C4-2B (cell line): ENCODE results near the gene ST6GALNAC3.

Experiments
- H3K27ac ChIP-seq: fragments of 450-650 bp; 2 replicates; pipeline ENCODE4 v1.5.1; 2017
- CTCF ChIP-seq: fragments of 450-650 bp; conservative IDR thresholded peaks from 2 replicates; pipeline ENCODE4 v1.5.1; 2017; ENCODE audit warnings: mild to moderate bottlenecking
- ZFX ChIP-seq: fragments of 450-650 bp; IDR thresholded peaks from 2 replicates; pipeline ENCODE4 v1.6.1; 2017

The ST6GALNAC3 gene

GRCh38 chr1:76075188-76075489, 593 bp downstream of the ST6GALNAC3 start:
- no peak for TF ChIP-seq CTCF
- no peak for TF ChIP-seq ZFX
- H3K27ac ChIP-seq = no peak overlapping the region

DNA sequence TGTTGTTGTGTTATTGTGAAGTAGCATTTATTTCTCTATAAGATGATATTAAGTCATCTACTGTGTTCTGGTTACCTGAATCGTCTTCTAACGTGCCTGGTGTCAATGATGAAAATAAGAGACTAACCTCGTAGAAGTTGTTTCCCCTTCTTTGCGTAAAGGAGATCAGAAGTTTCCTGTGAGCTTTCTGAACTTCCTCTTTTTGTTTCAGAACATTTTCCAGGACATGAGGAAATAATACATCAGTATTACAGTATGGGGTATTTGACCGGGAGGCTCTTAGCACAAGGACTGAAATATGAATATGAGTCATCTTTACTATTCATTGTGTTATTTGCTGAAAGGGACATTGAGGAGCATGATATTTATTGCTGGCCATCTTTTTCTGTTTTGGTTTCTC, 1.3 kb downstream of the ST6GALNAC3 start:
- no peak overlapping the region for H3K27ac ChIP-seq
- no peak for TF ChIP-seq ZFX
- TF ChIP-seq CTCF = no peak

DNA sequence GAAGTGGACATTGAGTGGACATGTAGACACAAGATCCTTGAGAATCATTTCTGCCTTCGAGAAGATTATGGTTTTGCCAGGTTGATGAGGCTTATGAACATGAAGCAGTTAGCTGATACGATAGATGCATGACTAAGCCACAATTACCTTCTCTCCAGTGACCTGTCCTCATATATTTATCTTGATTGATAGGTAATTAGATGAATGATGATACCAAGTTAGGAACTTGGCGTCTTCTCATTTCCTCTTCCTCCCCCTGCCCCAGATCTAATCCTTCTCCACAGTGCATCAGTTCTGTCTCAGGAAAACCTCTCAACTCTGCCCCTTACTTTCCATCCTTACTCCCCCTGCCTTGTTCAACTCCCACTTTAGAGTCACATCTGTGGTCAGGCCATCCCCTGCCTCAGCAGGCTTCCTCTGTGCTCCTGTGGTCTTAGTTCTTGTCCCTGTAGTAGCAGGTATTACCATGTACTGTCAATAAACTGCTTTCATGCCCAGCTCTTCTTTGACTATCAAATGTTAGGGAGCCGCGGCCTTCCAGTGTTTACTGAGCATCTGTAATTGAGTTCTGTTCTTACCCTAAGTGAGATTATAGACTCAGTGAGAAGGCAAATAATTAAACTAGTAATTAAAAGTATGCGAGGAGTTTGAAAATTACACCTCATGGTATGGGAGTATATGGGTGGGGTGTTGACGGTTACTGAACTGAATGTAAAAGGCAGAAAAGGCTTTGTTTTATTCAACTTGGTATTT, 5.1 kb downstream of the ST6GALNAC3 start:
- TF ChIP-seq CTCF (no peak), ZFX (no peak)
- no peak overlapping the region for H3K27ac ChIP-seq

- H3K27ac ChIP-seq = no peak overlapping the region
- TF ChIP-seq CTCF = no peak
- TF ChIP-seq ZFX = no peak
These were observed 6.1 kb downstream of the ST6GALNAC3 start for GRCh38 chr1:76080552-76081079.

- TF ChIP-seq ZFX (no peak), CTCF (no peak)
- H3K27ac ChIP-seq = no peak overlapping the region
These were observed 7.5 kb downstream of the ST6GALNAC3 start for GRCh38 chr1:76082062-76082461.

DNA sequence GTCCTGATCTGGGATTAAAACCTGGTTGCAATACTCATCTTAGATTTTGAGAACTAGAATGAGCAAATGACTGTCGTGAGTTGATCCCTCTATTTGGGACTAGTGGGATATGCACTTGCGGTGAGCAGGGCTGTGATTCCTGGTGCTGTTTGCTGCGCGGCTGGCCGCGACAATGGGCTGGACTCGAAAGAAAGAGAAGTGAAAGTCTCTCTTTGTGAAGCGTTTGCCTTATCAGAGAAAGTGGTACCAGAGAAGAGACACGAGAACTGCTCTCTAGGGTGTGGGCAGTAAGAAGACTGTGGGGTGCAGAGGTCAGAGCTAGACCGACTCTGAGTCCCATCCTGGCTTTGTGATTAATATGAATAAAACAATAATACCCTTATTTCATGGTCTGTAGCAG, 8.6 kb downstream of the ST6GALNAC3 start:
- H3K27ac ChIP-seq = no peak overlapping the region
- TF ChIP-seq ZFX (no peak), CTCF (no peak)

DNA sequence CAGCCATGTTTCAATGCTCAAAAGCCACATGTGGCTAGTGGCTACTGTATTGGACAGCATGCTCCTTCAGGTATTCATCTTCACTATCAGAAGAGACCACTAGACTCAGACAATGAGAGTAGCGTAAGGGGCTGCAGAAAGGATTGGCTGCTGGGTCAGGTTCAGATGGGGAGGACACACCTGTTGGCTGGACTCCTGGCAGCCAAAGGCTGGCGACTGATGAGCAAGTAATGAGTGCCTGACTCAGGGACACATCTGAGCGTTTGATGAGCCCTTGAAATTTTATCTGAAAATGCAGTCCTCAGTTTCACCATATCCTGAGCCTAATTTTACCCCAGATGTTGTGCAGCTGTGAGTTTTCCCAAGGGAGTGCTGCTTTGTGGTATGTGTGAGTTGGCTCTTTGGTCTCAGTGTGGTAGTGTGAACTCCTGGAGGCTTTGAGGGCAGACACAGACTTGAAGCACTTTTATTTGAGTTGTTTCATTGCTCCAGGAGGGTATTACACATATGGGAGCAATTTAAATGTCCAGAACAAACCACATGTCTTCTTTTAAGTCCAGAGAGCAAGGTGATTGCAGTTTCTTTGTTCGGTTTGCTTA, 9.6 kb downstream of the ST6GALNAC3 start:
- no peak overlapping the region for H3K27ac ChIP-seq
- TF ChIP-seq ZFX = no peak
- no peak for TF ChIP-seq CTCF
